ENCODE data around the gene AIG1.

DNA sequence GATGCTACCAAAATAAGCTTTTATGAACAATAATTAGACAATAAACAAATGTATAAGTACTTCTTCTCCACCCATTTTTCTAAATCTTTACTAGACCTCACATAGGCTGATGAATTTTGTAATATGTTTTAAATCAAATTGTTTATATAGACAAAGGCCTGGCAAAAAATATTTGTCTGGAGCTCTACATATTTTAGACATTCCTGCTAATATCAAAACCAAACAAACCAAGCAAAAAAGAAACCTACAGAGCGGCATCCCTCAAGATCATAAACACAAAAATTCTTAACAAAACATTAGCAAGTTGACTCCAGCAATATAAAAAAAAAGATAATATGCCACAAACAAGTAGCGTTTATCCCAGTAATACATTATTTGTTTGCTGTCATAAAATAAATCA, 302.6 kb downstream of the AIG1 start:
- TF ChIP-seq, protein P1, sequence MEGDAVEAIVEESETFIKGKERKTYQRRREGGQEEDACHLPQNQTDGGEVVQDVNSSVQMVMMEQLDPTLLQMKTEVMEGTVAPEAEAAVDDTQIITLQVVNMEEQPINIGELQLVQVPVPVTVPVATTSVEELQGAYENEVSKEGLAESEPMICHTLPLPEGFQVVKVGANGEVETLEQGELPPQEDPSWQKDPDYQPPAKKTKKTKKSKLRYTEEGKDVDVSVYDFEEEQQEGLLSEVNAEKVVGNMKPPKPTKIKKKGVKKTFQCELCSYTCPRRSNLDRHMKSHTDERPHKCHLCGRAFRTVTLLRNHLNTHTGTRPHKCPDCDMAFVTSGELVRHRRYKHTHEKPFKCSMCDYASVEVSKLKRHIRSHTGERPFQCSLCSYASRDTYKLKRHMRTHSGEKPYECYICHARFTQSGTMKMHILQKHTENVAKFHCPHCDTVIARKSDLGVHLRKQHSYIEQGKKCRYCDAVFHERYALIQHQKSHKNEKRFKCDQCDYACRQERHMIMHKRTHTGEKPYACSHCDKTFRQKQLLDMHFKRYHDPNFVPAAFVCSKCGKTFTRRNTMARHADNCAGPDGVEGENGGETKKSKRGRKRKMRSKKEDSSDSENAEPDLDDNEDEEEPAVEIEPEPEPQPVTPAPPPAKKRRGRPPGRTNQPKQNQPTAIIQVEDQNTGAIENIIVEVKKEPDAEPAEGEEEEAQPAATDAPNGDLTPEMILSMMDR (IDR thresholded peaks at IDR 0.05; ENCODE audit: low read length), result no peak
- no peak for TF ChIP-seq EZH2 (IDR thresholded peaks at IDR 0.05; ENCODE audit: borderline replicate concordance, low read length)

All from OCI-LY1 (cell line).